GM13976 (cell line): ENCODE data around the gene SLC5A9.

Experiments
- DNase-seq: peaks from one replicate; pipeline ENCODE4 v3.0.0; 2012; ENCODE audit warnings: low spot score
- in situ Hi-C: fragments of 300-500 bp; cut with MboI; formaldehyde crosslinking; loops from one replicate; pipeline ENCODE4 v1.12.0; 2022; ENCODE audit warnings: low sequenced_read_pairs, mixed read lengths, inconsistent platforms; ENCODE audit not compliant: unreplicated experiment
- TF ChIP-seq, protein P1 (sequence below): IDR thresholded peaks from 2 replicates; pipeline ENCODE4 v1.5.1; 2012; ENCODE audit warnings: borderline replicate concordance, mild to moderate bottlenecking; ENCODE audit not compliant: insufficient read depth; ENCODE audit errors: extremely low read depth, missing control alignments, control extremely low read depth

The SLC5A9 gene

DNA sequence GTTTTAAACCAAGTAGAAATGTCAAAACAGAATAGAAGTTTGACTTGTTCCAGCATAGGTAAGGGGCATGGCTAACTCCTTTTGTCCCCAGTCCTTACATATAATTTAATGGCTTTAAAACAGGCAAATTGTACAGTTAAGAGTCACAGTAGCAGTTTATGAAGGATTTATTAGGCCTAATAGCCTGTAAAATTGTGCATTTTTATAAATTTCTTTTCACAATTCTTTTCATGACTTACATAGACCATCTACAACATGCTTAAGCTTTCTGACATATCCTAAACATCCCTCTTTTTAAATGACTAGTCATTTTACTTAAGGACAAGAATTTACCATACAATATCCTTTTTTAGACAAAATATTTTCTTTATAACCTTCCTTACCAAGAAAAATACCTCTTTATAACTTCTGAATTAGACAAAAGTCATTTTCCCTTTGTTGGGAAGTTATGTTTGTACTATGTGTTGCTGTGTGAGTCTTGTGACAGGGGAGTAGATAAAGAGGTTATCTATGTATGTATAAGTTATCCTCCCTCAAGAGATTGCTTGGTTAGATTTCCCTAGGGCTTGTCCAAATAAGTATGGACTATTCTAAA, 34.5 kb upstream of the SLC5A9 start:
- in situ Hi-C loops: no loop called here
- TF ChIP-seq, protein P1, sequence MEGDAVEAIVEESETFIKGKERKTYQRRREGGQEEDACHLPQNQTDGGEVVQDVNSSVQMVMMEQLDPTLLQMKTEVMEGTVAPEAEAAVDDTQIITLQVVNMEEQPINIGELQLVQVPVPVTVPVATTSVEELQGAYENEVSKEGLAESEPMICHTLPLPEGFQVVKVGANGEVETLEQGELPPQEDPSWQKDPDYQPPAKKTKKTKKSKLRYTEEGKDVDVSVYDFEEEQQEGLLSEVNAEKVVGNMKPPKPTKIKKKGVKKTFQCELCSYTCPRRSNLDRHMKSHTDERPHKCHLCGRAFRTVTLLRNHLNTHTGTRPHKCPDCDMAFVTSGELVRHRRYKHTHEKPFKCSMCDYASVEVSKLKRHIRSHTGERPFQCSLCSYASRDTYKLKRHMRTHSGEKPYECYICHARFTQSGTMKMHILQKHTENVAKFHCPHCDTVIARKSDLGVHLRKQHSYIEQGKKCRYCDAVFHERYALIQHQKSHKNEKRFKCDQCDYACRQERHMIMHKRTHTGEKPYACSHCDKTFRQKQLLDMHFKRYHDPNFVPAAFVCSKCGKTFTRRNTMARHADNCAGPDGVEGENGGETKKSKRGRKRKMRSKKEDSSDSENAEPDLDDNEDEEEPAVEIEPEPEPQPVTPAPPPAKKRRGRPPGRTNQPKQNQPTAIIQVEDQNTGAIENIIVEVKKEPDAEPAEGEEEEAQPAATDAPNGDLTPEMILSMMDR: no peak
- DNase-seq: no peak

DNA sequence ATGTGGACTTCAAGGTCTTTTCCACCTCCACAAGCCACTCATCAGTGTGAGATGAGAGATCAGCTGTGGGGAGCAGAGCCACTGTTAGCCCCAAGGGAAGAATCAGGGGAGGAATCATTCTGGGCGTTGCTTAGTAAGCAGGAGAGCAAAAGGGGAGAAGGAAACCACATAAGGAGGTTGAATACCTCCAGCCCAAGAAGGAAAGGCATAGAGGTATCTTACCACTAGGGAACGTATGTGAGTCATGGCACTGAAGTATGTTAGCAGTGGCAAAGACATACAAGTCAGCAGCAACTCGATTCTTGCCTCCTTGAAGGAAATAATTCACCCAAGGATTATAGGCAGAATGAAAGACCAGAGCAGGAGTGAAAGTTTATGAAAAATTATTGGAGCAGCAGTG, 31.6 kb upstream of the SLC5A9 start:
- DNase-seq: no peak
- in situ Hi-C loops: no loop called here
- TF ChIP-seq, protein P1: no peak

DNA sequence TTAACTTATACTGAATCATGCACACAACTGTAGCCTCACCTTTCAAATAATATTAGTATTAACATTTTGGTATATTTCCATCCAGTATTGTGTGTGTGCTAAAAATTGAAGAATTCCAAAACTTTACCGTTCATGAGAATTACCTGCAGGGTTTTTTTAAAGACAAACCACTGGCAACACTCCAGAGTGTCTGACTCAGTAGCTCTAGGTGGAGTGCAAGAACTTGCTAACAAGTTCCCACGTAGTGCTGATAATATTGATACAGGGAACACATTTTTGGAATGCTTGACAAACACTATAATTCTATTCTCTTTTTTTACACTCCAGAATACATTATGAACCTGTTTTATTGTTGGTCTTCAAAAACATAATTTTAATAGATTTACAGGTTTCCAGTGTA, 27.7 kb upstream of the SLC5A9 start:
- TF ChIP-seq, protein P1: no peak
- in situ Hi-C loops: no loop called here
- DNase-seq: no peak

DNA sequence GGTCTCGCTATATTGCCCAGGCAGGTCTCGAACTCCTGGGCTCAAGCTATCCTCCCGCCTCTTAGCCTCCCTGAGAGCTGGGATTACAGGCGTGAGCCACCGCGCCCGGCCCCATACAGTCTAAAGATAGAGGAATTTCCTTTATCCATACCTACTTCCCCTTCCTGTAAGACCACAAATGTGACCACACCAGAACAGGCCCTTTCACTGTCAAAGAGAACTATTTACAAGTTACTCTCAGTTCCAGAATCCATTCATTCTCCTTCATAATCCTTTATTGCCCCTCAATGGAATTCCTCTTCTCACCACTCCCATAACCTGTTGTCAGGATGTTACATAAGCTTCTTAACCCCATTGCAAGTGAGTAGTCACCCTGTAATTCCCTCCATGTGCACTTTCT, 26.3 kb upstream of the SLC5A9 start:
- in situ Hi-C loops: no loop called here
- TF ChIP-seq, protein P1: no peak
- no peak for DNase-seq

DNA sequence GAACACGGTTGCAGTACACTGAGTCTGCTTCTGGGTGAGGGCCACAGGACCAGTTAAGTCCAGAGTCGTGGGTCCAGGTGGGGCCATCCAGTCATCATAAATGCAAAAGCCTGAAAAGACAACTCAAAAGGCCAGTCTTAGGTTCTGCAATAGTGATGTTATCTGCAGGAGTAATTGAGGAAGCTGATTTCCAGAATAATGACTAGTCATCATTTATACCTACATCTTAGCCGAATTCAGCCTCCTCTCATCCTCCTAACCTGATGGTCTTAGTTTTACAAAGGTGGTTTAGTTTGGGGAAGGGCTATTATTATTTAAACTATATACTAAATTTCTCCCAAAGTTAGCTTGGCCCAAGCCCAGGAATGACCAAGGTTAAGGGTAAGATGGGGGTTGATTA, 23.5 kb upstream of the SLC5A9 start:
- in situ Hi-C loops: no loop called here
- TF ChIP-seq, protein P1: no peak
- DNase-seq: no peak

DNA sequence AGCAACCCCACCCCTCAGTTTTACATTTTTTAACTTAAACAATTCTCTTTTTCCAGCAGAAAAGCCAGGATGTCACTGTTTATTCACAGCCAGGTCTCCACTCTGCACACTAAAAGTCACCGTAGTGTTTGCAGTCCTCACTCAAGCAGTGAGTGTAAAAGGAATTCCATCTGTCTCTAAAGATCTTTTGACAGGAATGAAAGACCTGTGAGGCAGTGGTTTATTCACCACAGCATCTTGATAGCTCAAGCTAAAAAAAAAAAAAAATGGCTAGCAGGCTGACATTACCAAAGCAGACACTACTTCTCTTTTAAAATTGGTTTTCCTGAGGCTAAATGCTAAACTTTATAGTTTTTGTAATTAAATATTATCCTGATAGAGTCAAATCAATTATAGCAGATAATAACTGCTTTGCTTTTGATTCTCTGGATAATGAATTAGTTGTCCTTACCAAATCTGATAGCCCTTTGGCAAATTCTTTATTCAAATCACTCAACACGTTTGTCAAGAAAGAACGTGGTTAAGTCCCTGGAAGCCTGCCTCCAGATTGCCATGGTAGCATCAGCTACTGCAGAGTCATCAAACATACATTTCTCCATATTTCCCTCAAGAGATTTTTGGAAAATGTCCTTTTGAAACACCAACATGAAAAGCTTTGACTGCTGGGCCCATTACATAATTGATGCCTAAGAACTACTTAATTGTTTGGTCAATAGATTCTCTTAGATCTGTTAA, 22.2 kb upstream of the SLC5A9 start:
- DNase-seq: no peak
- TF ChIP-seq, protein P1: no peak
- in situ Hi-C loops: loop anchor here (5.0 kb wide), 1 partner anchor 93 kb away; no protein-coding TSS in a partner anchor
